Esophagus muscularis mucosa (tissue), 4 donors: ENCODE measurements around the gene FRMD5.
"Not testable (repeated sequence)": the region's sequence is repeated elsewhere in the genome, so short reads cannot be mapped to it uniquely, and the experiment has no call there.

Source experiments
- CTCF ChIP-seq, 3 experiments: fragments of 200-600 bp in 2 of 3; fragments of 450-650 bp in 1 of 3; sonication (generic) in 2 of 3; IDR thresholded peaks; one replicate each; pipeline ENCODE4 v1.5.1; 2017 to 2019; ENCODE audit warnings: antibody characterized with exemption in 3 of 3, mild to moderate bottlenecking in 2 of 3, moderate library complexity in 1 of 3
- EP300 ChIP-seq: sonication (generic); formaldehyde crosslinking; IDR thresholded peaks from one replicate; pipeline ENCODE4 v1.6.1; 2017; ENCODE audit warnings: antibody characterized with exemption
- POLR2A ChIP-seq: fragments of 450-650 bp; IDR thresholded peaks from one replicate; pipeline ENCODE4 v1.6.1; 2017; ENCODE audit warnings: antibody characterized with exemption, moderate library complexity, mild to moderate bottlenecking, low read depth
- POLR2AphosphoS5 ChIP-seq, 2 donors: sonication (generic); formaldehyde crosslinking; IDR thresholded peaks; one replicate each; pipeline ENCODE4 v1.6.1; 2017; ENCODE audit warnings: antibody characterized with exemption in 2 of 2

GRCh38 chr15:43866636-43867035 lies 328.4 kb downstream of the FRMD5 start:
- not testable (repeated sequence) for TF ChIP-seq CTCF (IDR thresholded peaks at IDR 0.05); EP300; POLR2A; POLR2AphosphoS5 (IDR thresholded peaks at IDR 0.05)
